GM19397 (cell line): ENCODE results near the gene RASGRF1.

Experiments
- ATAC-seq: cut with Tn5 transposase; IDR thresholded peaks from one replicate; pipeline ENCODE4 v1.9.1; 2021; ENCODE audit warnings: mild to moderate bottlenecking, moderate library complexity; ENCODE audit not compliant: unreplicated experiment

Gene RASGRF1

DNA sequence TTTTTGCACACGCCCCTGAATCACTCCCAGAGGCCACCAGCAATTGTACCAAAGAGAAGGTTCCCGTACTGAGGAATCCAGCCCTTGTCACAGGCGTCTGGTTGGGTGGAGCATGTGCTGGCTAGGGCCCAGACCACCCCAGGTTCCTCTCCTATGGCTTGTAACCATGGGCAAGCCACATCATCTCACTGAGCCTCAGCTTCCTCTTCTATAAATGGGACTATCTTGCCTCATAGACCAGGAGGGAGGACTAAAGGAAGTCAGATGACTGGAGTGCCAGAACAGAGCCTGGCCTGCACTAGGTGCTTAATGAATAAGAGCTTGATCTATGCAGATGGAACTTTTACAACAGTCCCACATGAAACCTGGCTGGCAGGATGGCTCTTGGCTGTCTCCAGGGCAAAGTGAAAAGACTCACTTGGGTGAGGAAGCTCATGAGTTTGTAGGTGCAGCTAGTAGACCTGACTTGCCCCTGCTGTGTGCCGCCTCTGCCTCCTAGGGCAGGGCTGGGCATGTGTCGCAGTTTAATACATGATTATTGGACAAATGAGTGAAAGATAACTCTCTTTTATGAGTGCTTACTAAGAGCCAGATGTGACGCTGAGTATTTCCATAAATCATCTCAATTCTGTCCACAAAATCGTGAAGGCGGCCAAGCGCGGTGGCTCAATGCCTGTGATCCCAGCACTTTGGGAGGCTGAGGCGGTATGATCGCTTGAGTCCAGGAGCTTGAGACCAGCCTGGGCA, 175.1 kb downstream of the RASGRF1 start:
- ATAC-seq = no peak

DNA sequence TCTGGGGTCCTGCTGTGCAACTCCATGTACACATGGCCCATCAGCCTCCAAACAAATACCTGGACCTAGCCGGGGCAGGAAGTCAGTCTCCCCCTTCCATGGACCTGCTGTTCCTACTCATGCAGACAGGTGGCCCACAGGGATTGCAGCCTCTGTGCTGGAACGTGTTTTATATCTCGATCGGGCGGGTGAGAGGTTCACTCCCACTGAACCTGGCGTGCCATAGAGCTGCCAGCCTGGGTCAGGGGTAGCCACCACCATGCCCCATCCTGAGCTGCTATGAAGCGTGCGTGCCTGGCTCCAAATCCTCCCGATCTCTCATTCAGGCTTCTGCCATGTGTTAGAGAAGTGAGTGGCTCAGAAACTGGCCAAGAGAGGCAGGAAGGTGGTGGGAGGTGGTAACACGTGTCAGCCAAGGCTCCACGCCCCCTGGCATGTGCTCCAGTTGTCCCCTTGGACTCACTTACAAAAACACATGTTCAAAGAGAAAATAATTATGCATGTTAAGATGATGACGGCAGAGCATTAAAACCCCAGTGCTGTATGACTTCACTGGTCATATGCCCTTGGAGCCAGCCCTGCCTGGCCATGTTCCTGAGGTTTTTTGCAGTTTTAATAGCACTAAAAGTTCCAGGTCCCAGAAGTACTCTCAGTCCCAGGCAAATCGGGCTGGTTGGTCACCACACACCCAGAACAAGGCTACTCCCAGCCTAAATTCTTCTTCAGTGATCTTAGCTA, 176.4 kb downstream of the RASGRF1 start:
- ATAC-seq = no peak

DNA sequence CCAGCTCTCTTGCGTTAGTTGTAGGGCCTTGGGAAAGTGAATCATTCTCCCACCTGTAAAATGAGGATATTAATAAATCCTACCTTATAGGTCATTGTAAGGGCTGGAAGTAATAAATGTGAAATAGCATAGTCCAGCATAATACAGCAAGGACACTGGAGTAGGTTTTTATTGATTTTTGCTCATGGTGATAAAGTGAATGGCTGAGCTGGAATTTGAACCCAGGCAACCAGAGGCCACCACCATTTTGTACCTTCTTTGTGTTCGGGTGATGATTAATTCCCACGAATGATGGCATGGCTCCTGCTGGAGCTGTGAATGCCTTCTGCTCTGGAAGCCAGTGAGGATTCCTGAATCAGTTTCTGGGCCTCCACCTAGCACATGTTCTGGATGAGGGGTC, 177.6 kb downstream of the RASGRF1 start:
- ATAC-seq = no peak

DNA sequence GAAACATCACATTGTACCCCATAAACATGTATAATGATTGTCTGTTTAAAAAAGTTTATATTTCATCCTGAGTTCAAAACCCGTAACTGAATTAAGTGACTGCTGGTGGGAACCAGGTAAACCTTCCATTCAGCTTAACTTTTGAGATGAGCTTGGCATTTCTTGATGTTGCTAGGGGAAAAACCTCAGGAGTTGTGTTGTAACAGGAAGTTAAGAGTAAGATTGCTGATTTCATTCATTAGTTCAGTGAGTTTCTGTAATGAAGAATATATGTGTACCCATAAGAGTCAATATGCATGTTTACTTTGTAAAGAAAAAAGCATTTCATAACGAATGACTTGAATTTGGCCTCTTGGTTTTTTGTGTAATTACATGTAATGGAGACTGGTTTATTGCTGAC, 178.3 kb downstream of the RASGRF1 start:
- no peak for ATAC-seq

DNA sequence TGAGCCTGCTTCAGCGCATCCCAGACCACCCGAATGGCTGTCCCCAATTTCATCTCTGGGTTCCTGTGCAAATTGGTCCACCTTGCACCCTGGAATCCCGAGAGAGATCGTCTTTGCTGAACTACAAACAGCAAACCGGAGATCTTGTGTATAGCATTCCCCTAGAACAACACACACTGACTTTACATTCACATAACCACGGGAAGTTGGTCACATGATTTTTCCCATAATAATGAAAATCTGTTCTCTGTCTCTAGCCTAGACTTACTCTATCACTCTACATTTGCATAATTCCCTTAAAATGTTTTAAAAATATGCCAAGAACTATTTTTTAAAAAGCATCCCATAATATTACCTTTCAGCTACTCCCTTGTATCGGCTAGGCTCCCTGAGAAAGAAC, 180.3 kb downstream of the RASGRF1 start:
- ATAC-seq = no peak
